PC-3 (cell line): Measurements from ENCODE around the gene TMEM30B. TPM values are rescaled to one million over a fixed set of nuclear protein-coding genes. Genes with fewer than 3 reads are reported as not detected.

ENCODE experiments used
- ATAC-seq: fragments of 200-7000 bp; cut with Tn5 transposase; 2 replicates; pipeline ENCODE4 v1.9.1; 2020; ENCODE audit warnings: mild to moderate bottlenecking, moderate library complexity
- BruUV-seq: library from RNA; stranded (reverse); fragments of 400-500 nt; replicated peaks from 2 replicates; lab custom pipeline; 2021; lab: Mats Ljungman, UMichigan
- CTCF ChIA-PET: fragments of 300-600 bp; sonication (Branson Sonifier 250); formaldehyde crosslinking; loops from one replicate; lab custom pipeline; 2022; ENCODE audit warnings: antibody characterized with exemption; lab: Charles Lee
- POLR2A ChIA-PET: fragments of 300-600 bp; sonication (Branson Sonifier 250); formaldehyde crosslinking; loops from one replicate; lab custom pipeline; 2022; ENCODE audit warnings: antibody characterized with exemption; ENCODE audit not compliant: unreplicated experiment; lab: Charles Lee
- DNase-seq: peaks from one replicate; pipeline ENCODE4 v3.0.0-alpha.2; 2015
- H2AFZ ChIP-seq: fragments of 300-600 bp; sonication (generic); 2 replicates; pipeline ENCODE4 v1.6.0; 2016; ENCODE audit warnings: antibody characterized with exemption, low read length
- H3F3A ChIP-seq: fragments of 300-600 bp; sonication (generic); one replicate; pipeline ENCODE4 v1.6.0; 2017; ENCODE audit warnings: antibody characterized with exemption, low read length, control low read depth, mild to moderate bottlenecking; ENCODE audit not compliant: unreplicated experiment
- H3K27ac ChIP-seq: fragments of 300-600 bp; sonication (generic); 2 replicates; pipeline ENCODE4 v1.5.1; 2016; ENCODE audit warnings: mild to moderate bottlenecking, low read length
- H3K27me3 ChIP-seq: fragments of 300-600 bp; sonication (generic); 2 replicates; pipeline ENCODE4 v1.6.1; 2016; ENCODE audit warnings: low read length, mixed read lengths
- H3K36me3 ChIP-seq: fragments of 300-600 bp; sonication (generic); 2 replicates; pipeline ENCODE4 v1.6.1; 2016; ENCODE audit warnings: low read depth, mixed run types, low read length, mixed read lengths
- H3K4me1 ChIP-seq: fragments of 300-600 bp; sonication (generic); 2 replicates; pipeline ENCODE4 v1.5.1; 2016; ENCODE audit warnings: low read length; ENCODE audit not compliant: insufficient read depth
- H3K4me2 ChIP-seq: fragments of 300-600 bp; sonication (generic); 2 replicates; pipeline ENCODE4 v1.6.0; 2016; ENCODE audit warnings: low read length
- H3K4me3 ChIP-seq: fragments of 300-600 bp; sonication (generic); 2 replicates; pipeline ENCODE4 v1.5.1; 2016; ENCODE audit warnings: mild to moderate bottlenecking, low read length, mixed read lengths
- H3K79me2 ChIP-seq: fragments of 300-600 bp; sonication (generic); 2 replicates; pipeline ENCODE4 v1.6.1; 2017; ENCODE audit warnings: low read length, mixed read lengths
- H3K9ac ChIP-seq: fragments of 300-600 bp; sonication (generic); 2 replicates; pipeline ENCODE4 v1.6.0; 2016; ENCODE audit warnings: mild to moderate bottlenecking, low read length
- H3K9me2 ChIP-seq: fragments of 300-600 bp; sonication (generic); replicated peaks from 2 replicates; pipeline ENCODE4 v1.6.1; 2016; ENCODE audit warnings: mixed run types, low read length, mixed read lengths
- H3K9me3 ChIP-seq: fragments of 300-600 bp; sonication (generic); 2 replicates; pipeline ENCODE4 v1.6.1; 2016; ENCODE audit warnings: low read length, mixed read lengths
- H4K20me1 ChIP-seq: fragments of 300-600 bp; sonication (generic); 2 replicates; pipeline ENCODE4 v1.6.1; 2016; ENCODE audit warnings: low read length, mixed read lengths
- CTCF ChIP-seq: fragments of 300-600 bp; sonication (generic); conservative IDR thresholded peaks from 2 replicates; pipeline ENCODE4 v1.5.1; 2017; ENCODE audit warnings: antibody characterized with exemption, low read depth, mild to moderate bottlenecking, low read length
- EZH2 ChIP-seq: fragments of 300-600 bp; sonication (generic); IDR thresholded peaks from one replicate; pipeline ENCODE4 v1.6.1; 2017; ENCODE audit warnings: antibody characterized with exemption, mild to moderate bottlenecking, low read length; ENCODE audit not compliant: unreplicated experiment
- EZH2phosphoT487 ChIP-seq: fragments of 300-600 bp; sonication (generic); IDR thresholded peaks from 2 replicates; pipeline ENCODE4 v1.6.1; 2018; ENCODE audit warnings: mild to moderate bottlenecking, antibody characterized with exemption, low read length, borderline replicate concordance
- intact Hi-C: fragments of 100-400 bp; cut with micrococcal nuclease; formaldehyde crosslinking; loops from 2 replicates; pipeline ENCODE4 v1.9.0; 2023
- total RNA-seq: library from RNA; depleted of rRNA; stranded (reverse); fragments of >200 nt; gene quantifications from 2 replicates; pipeline ENCODE4 v1.2.3, GENCODE V29; 2014

TMEM30B gene
- total RNA-seq, 1 experiment from 2014 or later = 70.6 TPM

GRCh38 chr14:61238611-61239245 is 42.4 kb downstream of the TMEM30B start:
- no peaks in the 10 kb centered on the region for H3K4me1 ChIP-seq
- no peak overlapping the region for H3K9ac ChIP-seq
- TF ChIP-seq CTCF = no peak
- TF ChIP-seq EZH2 = no peak
- TF ChIP-seq EZH2phosphoT487 = no peak
- H3K27me3 ChIP-seq = no peaks in the 10 kb centered on the region
- no peaks in the 10 kb centered on the region for H3K36me3 ChIP-seq
- ChIA-PET POLR2A (interaction anchor here (0.6 kb wide), 1 partner anchor 249 kb away, joined by 5 read pairs; no protein-coding TSS in a partner anchor), CTCF (no interaction called here)
- BruUV-seq = no TSS peak
- H3F3A ChIP-seq = no peaks in the 10 kb centered on the region
- H3K4me2 ChIP-seq = no peak overlapping the region
- intact Hi-C loops = no loop called here
- H3K27ac ChIP-seq = no peak overlapping the region
- DNase-seq (no peak), ATAC-seq (no peak)
- no peak overlapping the region for H2AFZ ChIP-seq
- no peaks in the 10 kb centered on the region for H3K79me2 ChIP-seq
- H4K20me1 ChIP-seq = no peaks in the 10 kb centered on the region
- H3K9me2 ChIP-seq = no peaks in the 10 kb centered on the region
- 0 out of 2 replicates have a peak, but pooled peaks cover 18% of the 10 kb centered on the region for H3K9me3 ChIP-seq
- no peak overlapping the region for H3K4me3 ChIP-seq

GRCh38 chr14:61234215-61234916 is 46.8 kb downstream of the TMEM30B start:
- no peak for ATAC-seq
- peak; percentile 20 for DNase-seq
- H3F3A ChIP-seq = no peaks in the 10 kb centered on the region
- no peaks in the 10 kb centered on the region for H3K79me2 ChIP-seq
- no peaks in the 10 kb centered on the region for H3K9me3 ChIP-seq
- H4K20me1 ChIP-seq = no peaks in the 10 kb centered on the region
- ChIA-PET POLR2A (no interaction called here), CTCF (no interaction called here)
- no peaks in the 10 kb centered on the region for H3K4me1 ChIP-seq
- H3K4me2 ChIP-seq = no peak overlapping the region
- BruUV-seq = no TSS peak
- TF ChIP-seq CTCF (no peak), EZH2 (no peak), EZH2phosphoT487 (no peak)
- H2AFZ ChIP-seq = no peak overlapping the region
- H3K4me3 ChIP-seq = no peak overlapping the region
- no peak overlapping the region for H3K27ac ChIP-seq
- H3K27me3 ChIP-seq = no peaks in the 10 kb centered on the region
- H3K36me3 ChIP-seq = no peaks in the 10 kb centered on the region
- no peaks in the 10 kb centered on the region for H3K9me2 ChIP-seq
- no peak overlapping the region for H3K9ac ChIP-seq
- intact Hi-C loops = no loop called here
